Neural progenitor cell (in vitro differentiated cells): ENCODE data around the gene APOL3. TPM values are rescaled to one million over a fixed set of nuclear protein-coding genes. Genes with fewer than 3 reads are reported as not detected.
"Not testable (repeated sequence)": the region's sequence is repeated elsewhere in the genome, so short reads cannot be mapped to it uniquely, and the experiment has no call there.

Experiments
- DNase-seq: peaks from one replicate; pipeline ENCODE4 v3.0.0-alpha.2; 2016; ENCODE audit warnings: low spot score
- H2AFZ ChIP-seq: fragments of 200-600 bp; sonication (generic); replicated peaks from 2 replicates; pipeline ENCODE4 v1.6.1; 2016; ENCODE audit warnings: antibody characterized with exemption
- H3F3A ChIP-seq: fragments of 200-600 bp; sonication (generic); 2 replicates; pipeline ENCODE4 v1.6.1; 2016; ENCODE audit warnings: antibody characterized with exemption, low read depth
- H3K27ac ChIP-seq: fragments of 200-600 bp; sonication (generic); 2 replicates; pipeline ENCODE4 v1.5.1; 2016; ENCODE audit warnings: mild to moderate bottlenecking
- H3K27me3 ChIP-seq: fragments of 200-600 bp; sonication (generic); 2 replicates; pipeline ENCODE4 v1.6.1; 2016; ENCODE audit warnings: mild to moderate bottlenecking, moderate library complexity
- H3K36me3 ChIP-seq: fragments of 200-600 bp; sonication (generic); 2 replicates; pipeline ENCODE4 v1.5.1; 2016
- H3K4me1 ChIP-seq: fragments of 200-600 bp; sonication (generic); 2 replicates; pipeline ENCODE4 v1.6.1; 2016; ENCODE audit warnings: mixed run types
- H3K4me2 ChIP-seq: fragments of 200-600 bp; sonication (generic); 2 replicates; pipeline ENCODE4 v1.6.1; 2016
- H3K4me3 ChIP-seq: fragments of 200-600 bp; sonication (generic); 2 replicates; pipeline ENCODE4 v1.5.1; 2016
- H3K79me2 ChIP-seq: fragments of 200-600 bp; sonication (generic); 2 replicates; pipeline ENCODE4 v1.6.1; 2016; ENCODE audit warnings: low read depth
- H3K9ac ChIP-seq: fragments of 200-600 bp; sonication (generic); 2 replicates; pipeline ENCODE4 v1.6.1; 2016
- H3K9me3 ChIP-seq: fragments of 200-600 bp; sonication (generic); 2 replicates; pipeline ENCODE4 v1.5.1; 2016; ENCODE audit warnings: low read depth
- H4K20me1 ChIP-seq: fragments of 200-600 bp; sonication (generic); 2 replicates; pipeline ENCODE4 v1.6.1; 2016; ENCODE audit warnings: low read depth
- H3K27ac Mint-ChIP-seq: 3 replicates; pipeline ENCODE4 v1.8.0; 2021; ENCODE audit warnings: mixed read lengths
- H3K27me3 Mint-ChIP-seq: 2 replicates; pipeline ENCODE4 v1.8.0; 2022; ENCODE audit warnings: low read depth, mild to moderate bottlenecking, inconsistent platforms, moderate library complexity, mixed read lengths; ENCODE audit not compliant: insufficient read depth
- H3K36me3 Mint-ChIP-seq: 3 replicates; pipeline ENCODE4 v1.8.0; 2021; ENCODE audit warnings: mixed read lengths
- H3K4me1 Mint-ChIP-seq: 3 replicates; pipeline ENCODE4 v1.8.0; 2021; ENCODE audit warnings: mixed read lengths
- H3K4me3 Mint-ChIP-seq: 3 replicates; pipeline ENCODE4 v1.8.0; 2021; ENCODE audit warnings: mild to moderate bottlenecking, moderate library complexity, mixed read lengths
- H3K9me3 Mint-ChIP-seq: 3 replicates; pipeline ENCODE4 v1.8.0; 2020; ENCODE audit warnings: mixed read lengths
- CTCF ChIP-seq: fragments of 200-600 bp; sonication (generic); IDR thresholded peaks from 2 replicates; pipeline ENCODE4 v1.5.1; 2017; ENCODE audit warnings: antibody characterized with exemption, mild to moderate bottlenecking
- EZH2 ChIP-seq: fragments of 200-600 bp; sonication (generic); IDR thresholded peaks from 2 replicates; pipeline ENCODE4 v1.6.1; 2017; ENCODE audit warnings: antibody characterized with exemption, mild to moderate bottlenecking, moderate library complexity
- EZH2phosphoT487 ChIP-seq: fragments of 200-600 bp; sonication (generic); IDR thresholded peaks from 2 replicates; pipeline ENCODE4 v1.6.1; 2017; ENCODE audit warnings: antibody characterized with exemption
- total RNA-seq: library from RNA; depleted of rRNA; stranded (reverse); fragments of >200 nt; gene quantifications from 2 replicates; pipeline ENCODE4 v1.2.3, GENCODE V29; 2015; ENCODE audit warnings: low replicate concordance

APOL3 gene
- total RNA-seq, 1 donor from 2014 or later = not detected

GRCh38 chr22:36102995-36103394 lies 57.6 kb downstream of the APOL3 start:
- no peaks in the 10 kb centered on the region for H3K79me2 ChIP-seq
- no peak overlapping the region for H3K4me2 ChIP-seq
- H3K27me3 Mint-ChIP-seq = peaks cover 7% of the 10 kb centered on the region
- no peak overlapping the region for H3K27ac Mint-ChIP-seq
- no peaks in the 10 kb centered on the region for H3K36me3 ChIP-seq
- DNase-seq = no peak
- TF ChIP-seq CTCF = no peak
- TF ChIP-seq EZH2 = no peak
- TF ChIP-seq EZH2phosphoT487 = no peak
- H3K9me3 ChIP-seq = no peaks in the 10 kb centered on the region
- H3F3A ChIP-seq = no peaks in the 10 kb centered on the region
- H3K4me1 ChIP-seq = peaks cover 7% of the 10 kb centered on the region
- H3K36me3 Mint-ChIP-seq = no peaks in the 10 kb centered on the region
- H3K4me3 Mint-ChIP-seq = no peak overlapping the region
- H3K27me3 ChIP-seq = no peaks in the 10 kb centered on the region
- peaks cover 7% of the 10 kb centered on the region for H3K4me1 Mint-ChIP-seq
- no peak overlapping the region for H3K9ac ChIP-seq
- no peak overlapping the region for H2AFZ ChIP-seq
- H3K4me3 ChIP-seq = no peak overlapping the region
- H3K9me3 Mint-ChIP-seq = peaks cover 7% of the 10 kb centered on the region
- no peak overlapping the region for H3K27ac ChIP-seq
- no peaks in the 10 kb centered on the region for H4K20me1 ChIP-seq

- Mint-ChIP-seq H3K4me3 (no peak overlapping the region), H3K27ac (no peak overlapping the region), H3K27me3 (peaks cover 4% of the 10 kb centered on the region), H3K36me3 (no peaks in the 10 kb centered on the region), H3K4me1 (peaks cover 5% of the 10 kb centered on the region), H3K9me3 (peaks cover 7% of the 10 kb centered on the region)
- no peak overlapping the region for H3K4me3 ChIP-seq
- H3K27me3 ChIP-seq = no peaks in the 10 kb centered on the region
- no peaks in the 10 kb centered on the region for H3K79me2 ChIP-seq
- no peaks in the 10 kb centered on the region for H3K36me3 ChIP-seq
- H3K4me1 ChIP-seq = peaks cover 7% of the 10 kb centered on the region
- H4K20me1 ChIP-seq = no peaks in the 10 kb centered on the region
- DNase-seq = no peak
- TF ChIP-seq CTCF (no peak), EZH2 (no peak), EZH2phosphoT487 (no peak)
- no peak overlapping the region for H2AFZ ChIP-seq
- no peaks in the 10 kb centered on the region for H3K9me3 ChIP-seq
- no peak overlapping the region for H3K9ac ChIP-seq
- H3F3A ChIP-seq = no peaks in the 10 kb centered on the region
- H3K27ac ChIP-seq = no peak overlapping the region
- no peak overlapping the region for H3K4me2 ChIP-seq
Observed at GRCh38 chr22:36101756-36102155, 58.8 kb downstream of the APOL3 start.

GRCh38 chr22:36100908-36101307 lies 59.6 kb downstream of the APOL3 start:
- not testable (repeated sequence) for H3K9me3 Mint-ChIP-seq, H3K36me3 ChIP-seq, H3K79me2 ChIP-seq, H3K9ac ChIP-seq, H3K4me1 Mint-ChIP-seq, H4K20me1 ChIP-seq, H3K4me1 ChIP-seq, H3K27me3 Mint-ChIP-seq, H3K4me3 Mint-ChIP-seq, H3K27ac ChIP-seq, DNase-seq, H3K9me3 ChIP-seq, H2AFZ ChIP-seq, H3K36me3 Mint-ChIP-seq, H3K27ac Mint-ChIP-seq, H3K4me2 ChIP-seq, H3F3A ChIP-seq, H3K4me3 ChIP-seq, H3K27me3 ChIP-seq

GRCh38 chr22:36100134-36100824 lies 60.3 kb downstream of the APOL3 start:
- H3K27ac ChIP-seq = no peak overlapping the region
- H3K9me3 Mint-ChIP-seq = peaks cover 7% of the 10 kb centered on the region
- no peaks in the 10 kb centered on the region for H3K27me3 Mint-ChIP-seq

GRCh38 chr22:36099561-36099960 lies 61.0 kb downstream of the APOL3 start:
- not testable (repeated sequence) for H3K27ac ChIP-seq, H3K27me3 ChIP-seq, H3K4me3 Mint-ChIP-seq, H3K9me3 Mint-ChIP-seq, H3K4me1 Mint-ChIP-seq, H2AFZ ChIP-seq, H3K79me2 ChIP-seq, H3K4me3 ChIP-seq, H4K20me1 ChIP-seq, DNase-seq, H3F3A ChIP-seq, H3K27ac Mint-ChIP-seq, H3K27me3 Mint-ChIP-seq, H3K4me2 ChIP-seq, H3K9me3 ChIP-seq, H3K4me1 ChIP-seq, H3K36me3 Mint-ChIP-seq, H3K9ac ChIP-seq, H3K36me3 ChIP-seq

More at GRCh38 chr22:36100134-36100824, 60.3 kb downstream of the APOL3 start:
- H3K36me3 ChIP-seq = no peaks in the 10 kb centered on the region
- no peaks in the 10 kb centered on the region for H3K79me2 ChIP-seq
- no peaks in the 10 kb centered on the region for H3K9me3 ChIP-seq
- no peak overlapping the region for H3K9ac ChIP-seq
- no peaks in the 10 kb centered on the region for H3F3A ChIP-seq
- no peak overlapping the region for H3K4me3 ChIP-seq
- Mint-ChIP-seq H3K36me3 (no peaks in the 10 kb centered on the region), H3K4me1 (no peaks in the 10 kb centered on the region), H3K4me3 (no peak overlapping the region), H3K27ac (no peak overlapping the region)
- H4K20me1 ChIP-seq = no peaks in the 10 kb centered on the region
- TF ChIP-seq EZH2 (no peak), EZH2phosphoT487 (no peak), CTCF (no peak)
- H3K4me2 ChIP-seq = no peak overlapping the region
- no peaks in the 10 kb centered on the region for H3K27me3 ChIP-seq
- H3K4me1 ChIP-seq = peaks cover 2% of the 10 kb centered on the region
- H2AFZ ChIP-seq = no peak overlapping the region
- DNase-seq = no peak
